GM13977 (cell line): Measurements from ENCODE around the gene PTPRR.

Source experiments
- DNase-seq: peaks from one replicate; pipeline ENCODE4 v3.0.0; 2012; ENCODE audit warnings: low spot score
- CTCF ChIP-seq: IDR thresholded peaks from 2 replicates; pipeline ENCODE4 v1.5.1; 2012; ENCODE audit warnings: mild to moderate bottlenecking, control low read depth; ENCODE audit not compliant: insufficient read depth; ENCODE audit errors: extremely low read depth, missing control alignments
- in situ Hi-C: fragments of 300-500 bp; cut with MboI; formaldehyde crosslinking; loops from one replicate; pipeline ENCODE4 v1.12.0; 2022; ENCODE audit warnings: low sequenced_read_pairs, low pct_unique_long_range_greater_than_20kb, mixed read lengths, inconsistent platforms; ENCODE audit not compliant: unreplicated experiment

The PTPRR gene

DNA sequence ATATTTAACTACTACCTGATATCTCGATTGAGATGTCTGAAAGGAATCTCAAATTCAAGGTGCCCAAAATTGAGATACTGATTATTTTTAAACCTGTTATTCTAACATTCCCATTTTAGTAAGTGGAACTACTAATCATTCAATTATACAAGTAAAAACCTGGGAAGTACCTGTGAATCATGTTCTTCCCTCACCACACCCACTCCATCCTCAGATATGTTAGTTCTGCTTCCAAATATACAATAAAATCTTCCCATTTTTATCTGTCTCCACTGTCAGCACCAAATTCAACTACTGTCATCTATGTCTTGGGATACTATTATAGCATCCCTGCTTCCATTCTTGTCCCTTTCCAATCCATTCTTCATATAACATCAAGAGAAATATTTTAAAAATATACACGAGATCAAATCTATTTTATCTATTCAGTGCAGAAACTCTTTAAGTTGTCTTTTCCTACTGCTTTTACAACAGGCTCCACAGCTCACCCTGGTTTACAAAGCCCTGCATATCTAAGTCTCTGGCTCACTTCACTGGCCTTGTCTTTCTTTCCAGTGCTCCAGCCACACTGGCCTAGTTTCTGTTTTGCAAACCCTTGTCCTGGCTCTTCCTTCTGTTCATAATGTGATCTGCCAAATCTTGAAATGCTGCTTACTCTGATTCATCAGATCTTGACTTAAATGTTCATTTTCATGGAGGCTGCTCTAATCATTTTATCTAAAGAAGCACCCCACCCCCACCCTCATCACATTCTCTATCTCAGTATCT is 122.3 kb downstream of the PTPRR start:
- no peak for DNase-seq
- no peak for TF ChIP-seq CTCF
- in situ Hi-C loops, result no loop called here

DNA sequence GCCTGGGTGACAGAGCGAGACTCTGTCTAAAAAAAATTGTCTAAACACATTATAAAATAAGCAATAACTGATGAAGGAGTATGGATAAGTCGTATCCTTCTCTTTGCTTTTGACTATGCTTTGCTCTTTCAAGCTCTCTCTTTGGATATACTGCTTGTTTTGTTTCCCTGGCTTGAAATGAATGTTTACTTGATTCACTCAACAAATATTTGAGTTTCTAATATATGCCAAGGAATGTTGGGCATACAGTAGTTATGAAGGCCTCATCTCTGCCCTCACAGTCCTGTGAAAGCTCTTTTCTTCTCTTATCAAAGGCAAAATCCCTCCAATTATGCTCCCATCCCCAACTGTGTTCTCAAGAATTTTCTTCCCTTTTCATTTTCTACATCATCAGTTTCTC is 123.5 kb downstream of the PTPRR start:
- in situ Hi-C loops, result no loop called here
- DNase-seq, result no peak
- TF ChIP-seq CTCF, result no peak

DNA sequence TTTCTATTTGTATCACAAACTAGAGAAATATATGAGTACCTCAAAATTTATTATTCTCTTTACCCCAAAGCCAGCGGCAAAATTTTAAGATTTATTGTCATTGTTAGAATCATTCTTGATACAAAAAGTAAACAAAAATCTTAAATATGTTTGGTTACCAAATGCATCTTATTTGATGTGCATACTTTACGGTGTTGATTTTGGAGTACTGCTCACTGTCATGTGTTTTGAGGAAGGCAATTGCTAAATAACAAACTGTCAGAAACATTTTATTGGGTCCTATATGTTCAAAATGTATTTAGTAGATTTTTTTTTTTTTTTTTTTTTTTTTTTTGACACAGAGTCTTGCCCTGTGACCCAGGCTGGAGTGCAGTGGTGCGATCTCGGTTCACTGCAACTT is 124.9 kb downstream of the PTPRR start:
- in situ Hi-C loops, result no loop called here
- no peak for DNase-seq
- TF ChIP-seq CTCF, result no peak

DNA sequence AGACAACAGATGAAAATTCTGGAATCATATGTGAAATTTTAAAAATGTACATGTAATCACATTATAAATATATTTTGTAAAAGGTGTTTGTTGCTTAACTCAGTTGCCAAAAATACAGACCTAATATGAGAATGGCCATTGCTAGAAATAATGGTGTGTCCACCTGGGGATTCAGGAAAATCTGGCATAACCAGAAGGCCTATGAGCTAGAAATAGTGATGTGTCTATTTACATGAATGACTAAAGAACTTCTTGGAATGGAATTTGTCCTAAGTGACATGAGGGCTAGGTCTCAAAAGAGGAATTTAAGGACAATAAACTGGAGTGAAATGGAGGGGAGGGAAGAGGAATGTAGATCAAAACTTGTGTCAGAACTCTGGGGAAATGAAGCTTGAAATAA is 126.4 kb downstream of the PTPRR start:
- in situ Hi-C loops, result no loop called here
- no peak for TF ChIP-seq CTCF
- DNase-seq, result no peak

GRCh38 chr12:70788774-70789173 is 131.8 kb downstream of the PTPRR start:
- no peak for TF ChIP-seq CTCF
- DNase-seq, result no peak
- in situ Hi-C loops, result no loop called here

- no peak for DNase-seq
- TF ChIP-seq CTCF, result no peak
- in situ Hi-C loops, result no loop called here
Measured at GRCh38 chr12:70787612-70788011, 132.9 kb downstream of the PTPRR start.
